ENCODE measurements around the gene MEIS1. TPM values are rescaled to one million over a fixed set of nuclear protein-coding genes. Genes with fewer than 3 reads are reported as not detected.

Gene MEIS1
- polyA plus RNA-seq, 2 donors: 16.8 to 30.4 TPM

DNA sequence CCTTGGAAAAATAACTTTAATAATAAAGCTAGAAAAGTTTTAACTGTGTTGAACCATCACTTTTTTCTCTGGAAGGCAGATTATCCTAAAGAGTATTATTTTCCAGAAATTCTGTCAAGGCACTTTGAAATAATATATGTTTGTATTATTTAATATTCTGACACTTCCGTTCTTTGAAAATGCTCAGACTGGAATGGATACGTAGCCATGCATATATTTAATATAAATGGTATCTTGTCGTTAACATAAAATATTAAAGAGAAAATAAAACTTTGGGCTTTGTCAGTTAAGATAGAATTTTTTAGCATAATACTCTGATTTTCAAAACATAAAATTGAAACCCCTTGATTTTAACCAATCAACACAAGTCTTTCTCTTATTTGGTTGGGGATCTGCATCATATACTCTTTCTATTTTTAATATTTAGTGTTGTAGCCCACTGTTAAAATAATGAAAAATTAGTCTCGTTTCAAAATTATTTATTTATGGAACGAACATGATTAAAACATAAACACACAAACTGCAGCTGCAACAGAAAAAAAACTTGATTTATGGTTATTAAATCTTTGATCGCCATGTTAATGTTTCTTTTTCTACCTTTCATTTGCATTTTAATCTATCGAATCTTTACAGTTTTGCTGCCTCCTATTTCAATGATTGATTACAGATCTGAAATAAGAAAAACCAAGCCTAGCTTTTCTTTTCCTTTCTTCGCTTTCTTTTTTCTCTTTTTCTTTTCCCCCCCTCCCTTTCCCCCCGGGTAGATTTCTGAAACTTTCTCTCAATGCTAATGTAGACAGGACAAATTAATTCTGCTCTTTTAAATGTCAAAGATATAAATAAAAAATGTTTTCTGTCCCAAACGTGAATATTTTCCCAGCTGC lies 145.5 kb downstream of the MEIS1 start:
- peak overlapping the region in 1 of 2 donors; percentile 44 for H3K4me3 ChIP-seq (ENCODE audit: low read depth in 1 of 2, low read length in 2 of 2)
- H3K27me3 ChIP-seq (ENCODE audit: control insufficient read depth in 1 of 2, insufficient read depth in 2 of 2, low read length in 2 of 2): peaks cover 0 to 4% of the 10 kb centered on the region in 2 donors
- peak overlapping the region in 1 of 2 donors; percentile 34 for H3K27ac ChIP-seq (ENCODE audit: low read depth in 2 of 2, low read length in 1 of 2)
- peaks cover 0 to 4% of the 10 kb centered on the region in 2 donors for H3K9me3 ChIP-seq (ENCODE audit: control insufficient read depth in 2 of 2, insufficient read depth in 1 of 2, low read depth in 1 of 2, low read length in 1 of 2)
- H3K4me1 ChIP-seq (ENCODE audit: control insufficient read depth in 2 of 2, insufficient read depth in 2 of 2, low read length in 1 of 2): peaks cover 0 to 4% of the 10 kb centered on the region in 2 donors
- no peaks in the 10 kb centered on the region for H3K36me3 ChIP-seq (ENCODE audit: control insufficient read depth in 2 of 2, insufficient read depth in 2 of 2, low read length in 1 of 2)
- 30 to 48% methylated on average over 10 of the region's 10 CpGs for WGBS, 2 donors

DNA sequence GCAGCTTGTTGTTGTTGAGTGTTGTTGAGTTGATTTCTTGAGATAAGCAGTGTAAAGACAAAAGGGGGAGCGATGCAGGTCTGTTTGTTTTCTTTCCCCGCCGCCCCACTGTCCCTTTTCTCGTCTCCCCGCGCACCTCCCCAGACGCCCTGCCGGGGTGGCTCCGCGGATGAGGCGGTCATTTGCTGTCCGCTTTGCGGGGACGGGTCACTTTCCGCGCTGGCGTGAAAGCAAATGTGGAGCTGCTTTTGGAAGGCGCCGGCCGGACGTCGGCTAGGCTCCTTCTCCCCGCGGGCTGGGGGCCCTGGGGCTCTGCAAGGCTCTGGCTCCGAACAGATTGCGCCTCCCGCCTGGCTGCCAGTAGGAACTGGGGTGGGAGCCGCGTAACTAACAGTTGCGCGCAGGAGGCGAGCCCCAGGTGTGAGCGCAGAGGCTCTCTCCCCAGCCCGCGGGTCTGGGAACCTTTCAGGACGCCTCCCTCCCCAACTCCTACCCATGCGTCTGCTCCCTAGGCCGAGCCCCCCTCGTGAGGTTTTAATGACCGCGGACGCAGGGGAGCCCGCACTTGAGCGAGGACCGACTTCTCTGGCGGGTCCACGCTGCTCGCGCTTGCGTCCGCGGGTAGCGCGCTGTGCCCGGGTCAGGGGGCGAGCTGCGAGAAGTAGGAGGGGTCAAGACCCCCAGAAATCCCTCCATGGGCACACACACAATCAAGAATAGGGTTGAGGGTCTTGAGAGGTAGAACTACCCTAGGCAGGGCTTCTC lies 146.6 kb downstream of the MEIS1 start:
- 5% methylated on average over 57 of the region's 57 CpGs for WGBS, 2 donors
- peaks cover 0 to 4% of the 10 kb centered on the region in 2 donors for H3K9me3 ChIP-seq (ENCODE audit: control insufficient read depth in 2 of 2, insufficient read depth in 1 of 2, low read depth in 1 of 2, low read length in 1 of 2)
- H3K4me1 ChIP-seq (ENCODE audit: control insufficient read depth in 2 of 2, insufficient read depth in 2 of 2, low read length in 1 of 2): peaks cover 0 to 4% of the 10 kb centered on the region in 2 donors
- H3K27me3 ChIP-seq (ENCODE audit: control insufficient read depth in 1 of 2, insufficient read depth in 2 of 2, low read length in 2 of 2): peaks cover 0 to 4% of the 10 kb centered on the region in 2 donors
- H3K27ac ChIP-seq (ENCODE audit: low read depth in 2 of 2, low read length in 1 of 2): peak overlapping the region; percentile 75 to 80
- no peaks in the 10 kb centered on the region for H3K36me3 ChIP-seq (ENCODE audit: control insufficient read depth in 2 of 2, insufficient read depth in 2 of 2, low read length in 1 of 2)
- peak overlapping the region; percentile 25 to 44 for H3K4me3 ChIP-seq (ENCODE audit: low read depth in 1 of 2, low read length in 2 of 2)

DNA sequence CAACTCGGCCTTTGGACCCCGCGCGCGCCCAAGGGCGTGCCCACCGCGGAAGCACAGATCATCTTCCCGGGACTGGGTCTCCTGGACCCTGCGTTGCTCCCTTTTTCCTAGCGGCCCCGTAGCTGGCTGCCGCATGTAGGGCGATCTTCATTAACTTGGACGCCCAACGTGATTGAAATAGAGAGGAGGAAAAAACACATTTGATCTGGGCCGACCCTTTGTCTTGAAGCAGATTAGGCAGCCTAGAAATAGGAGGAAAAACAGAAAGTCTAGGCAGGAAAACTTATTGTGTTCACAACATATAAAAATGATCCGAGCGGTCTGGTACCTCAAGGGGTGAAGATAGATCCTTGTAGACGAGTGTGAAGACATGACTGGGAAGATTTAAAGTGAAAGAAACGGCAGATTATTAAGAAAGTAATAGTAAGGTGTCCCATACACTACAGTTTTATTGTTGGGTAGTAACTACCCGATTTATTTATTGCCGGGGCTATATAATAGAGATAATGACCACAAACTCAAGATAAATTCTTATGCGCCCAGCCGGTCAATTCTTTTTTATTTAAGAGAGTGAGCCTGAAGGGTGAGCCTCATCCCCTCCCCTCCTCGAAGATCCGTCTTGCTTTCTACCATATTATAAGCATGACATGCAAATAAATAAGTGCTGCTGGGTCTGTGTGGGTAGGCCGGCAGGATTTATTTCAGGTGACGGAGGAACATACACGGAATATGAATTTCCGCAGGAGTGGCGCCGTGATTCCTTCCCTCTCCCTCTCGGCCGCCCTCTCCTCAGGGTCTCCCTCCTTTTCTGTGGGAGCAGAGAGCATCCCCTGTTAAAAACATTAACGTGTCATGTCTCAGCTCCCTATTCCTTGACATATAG lies 147.4 kb downstream of the MEIS1 start:
- WGBS, 2 donors: 26 to 42% methylated on average over 36 of the region's 36 CpGs
- peaks cover 0 to 4% of the 10 kb centered on the region in 2 donors for H3K27me3 ChIP-seq (ENCODE audit: control insufficient read depth in 1 of 2, insufficient read depth in 2 of 2, low read length in 2 of 2)
- peak overlapping the region; percentile 25 to 44 for H3K4me3 ChIP-seq (ENCODE audit: low read depth in 1 of 2, low read length in 2 of 2)

DNA sequence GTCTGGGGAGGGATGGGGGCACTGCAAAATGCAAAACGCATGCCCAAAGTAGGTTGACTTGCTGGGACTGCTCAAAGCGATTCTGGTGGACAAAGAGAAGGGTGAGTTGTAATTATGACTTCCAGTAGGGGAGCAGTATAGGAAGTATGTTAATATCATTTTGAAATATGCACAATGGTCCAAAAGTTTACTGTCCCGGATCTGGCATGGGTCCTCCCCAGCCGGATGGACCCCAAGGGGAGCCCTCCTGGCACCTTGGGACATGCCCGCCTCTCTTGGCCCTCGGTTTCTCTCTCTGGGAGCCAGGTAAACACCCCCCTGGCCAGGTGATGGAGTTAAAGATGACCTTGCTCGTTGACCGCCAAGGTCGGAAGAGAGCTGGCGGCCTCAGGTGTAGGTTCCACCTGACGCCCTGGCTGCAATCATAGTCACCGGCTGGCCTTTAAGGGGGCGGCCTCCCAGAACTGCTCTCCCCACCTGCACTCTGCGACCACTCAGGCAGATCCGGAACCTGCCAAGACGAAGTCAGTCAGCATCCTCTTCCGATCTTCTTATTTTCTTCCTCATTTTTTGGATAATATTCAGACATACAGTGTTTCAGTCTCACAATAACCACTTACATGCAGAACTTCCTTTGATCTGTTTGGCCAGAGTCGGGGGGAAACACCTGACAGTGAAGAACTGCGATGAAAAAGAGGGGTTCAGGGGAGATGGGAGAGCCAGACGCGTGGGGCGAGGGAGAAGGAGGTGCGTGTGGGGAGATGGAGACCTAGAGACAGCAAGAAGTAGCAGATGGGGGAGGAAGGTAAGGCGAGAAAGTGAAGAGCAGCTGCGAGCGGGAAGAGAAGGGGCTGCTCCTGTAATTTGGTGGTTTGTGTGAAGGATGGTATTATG lies 148.3 kb downstream of the MEIS1 start:
- H3K27ac ChIP-seq (ENCODE audit: low read depth in 2 of 2, low read length in 1 of 2): peak overlapping the region; percentile 60 to 90
- H3K27me3 ChIP-seq (ENCODE audit: control insufficient read depth in 1 of 2, insufficient read depth in 2 of 2, low read length in 2 of 2): no peaks in the 10 kb centered on the region

More for the DNA sequence above, 147.4 kb downstream of the MEIS1 start:
- Histone ChIP-seq H3K9me3 (ENCODE audit: control insufficient read depth in 2 of 2, insufficient read depth in 1 of 2, low read depth in 1 of 2, low read length in 1 of 2) (peaks cover 0 to 4% of the 10 kb centered on the region in 2 donors), H3K36me3 (ENCODE audit: control insufficient read depth in 2 of 2, insufficient read depth in 2 of 2, low read length in 1 of 2) (no peaks in the 10 kb centered on the region), H3K27ac (ENCODE audit: low read depth in 2 of 2, low read length in 1 of 2) (peak overlapping the region; percentile 80 to 90), H3K4me1 (ENCODE audit: control insufficient read depth in 2 of 2, insufficient read depth in 2 of 2, low read length in 1 of 2) (peaks cover 0 to 4% of the 10 kb centered on the region in 2 donors)

DNA sequence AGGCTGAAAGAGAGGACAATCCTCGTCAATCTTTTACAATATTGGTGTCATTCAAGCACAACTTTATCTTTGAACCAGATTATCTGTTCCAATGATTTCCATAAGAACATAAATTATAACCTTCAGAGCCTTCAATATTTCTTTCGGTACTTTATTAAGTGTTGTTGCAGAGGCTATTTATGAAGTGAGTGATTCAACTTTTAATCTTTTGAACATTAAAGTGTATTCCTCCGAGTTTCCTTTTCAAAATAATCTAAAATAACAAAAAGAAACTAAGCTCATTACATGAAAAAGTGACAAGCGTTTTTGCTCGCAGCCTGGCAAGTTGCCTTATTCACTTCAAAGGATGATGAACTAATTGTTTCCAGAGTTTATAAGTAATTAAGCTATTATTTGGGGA lies 149.0 kb downstream of the MEIS1 start:
- peak overlapping the region; percentile 60 to 90 for H3K27ac ChIP-seq (ENCODE audit: low read depth in 2 of 2, low read length in 1 of 2)

More for the DNA sequence above, 148.3 kb downstream of the MEIS1 start:
- H3K36me3 ChIP-seq (ENCODE audit: control insufficient read depth in 2 of 2, insufficient read depth in 2 of 2, low read length in 1 of 2): no peaks in the 10 kb centered on the region
- no peaks in the 10 kb centered on the region for H3K9me3 ChIP-seq (ENCODE audit: control insufficient read depth in 2 of 2, insufficient read depth in 1 of 2, low read depth in 1 of 2, low read length in 1 of 2)
- H3K4me3 ChIP-seq (ENCODE audit: low read depth in 1 of 2, low read length in 2 of 2): no peak overlapping the region
- no peaks in the 10 kb centered on the region for H3K4me1 ChIP-seq (ENCODE audit: control insufficient read depth in 2 of 2, insufficient read depth in 2 of 2, low read length in 1 of 2)
- WGBS, 2 donors: 29 to 53% methylated on average over 26 of the region's 26 CpGs

DNA sequence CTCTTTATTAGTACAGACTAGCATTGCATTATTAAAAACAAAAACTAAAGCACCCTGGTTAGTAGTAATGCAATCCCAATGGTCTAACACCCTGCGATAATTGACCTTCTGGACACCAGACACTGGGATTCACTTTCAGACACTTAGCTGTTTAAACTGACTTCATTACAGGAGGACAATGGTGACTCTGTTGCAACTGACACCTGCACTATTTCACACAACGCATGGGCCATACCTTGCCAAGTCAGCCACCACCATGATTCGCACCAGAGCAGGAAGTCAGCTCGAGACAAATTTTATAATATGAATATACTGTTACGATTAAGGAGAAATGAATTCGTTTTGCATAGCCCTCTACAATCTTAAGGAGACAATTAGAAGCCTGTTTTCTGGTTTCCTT lies 150.7 kb downstream of the MEIS1 start:
- WGBS, 2 donors: 61 to 72% methylated on average over 6 of the region's 6 CpGs
- H3K27ac ChIP-seq (ENCODE audit: low read depth in 2 of 2, low read length in 1 of 2): no peak overlapping the region
- H3K9me3 ChIP-seq (ENCODE audit: control insufficient read depth in 2 of 2, insufficient read depth in 1 of 2, low read depth in 1 of 2, low read length in 1 of 2): no peaks in the 10 kb centered on the region
- H3K4me3 ChIP-seq (ENCODE audit: low read depth in 1 of 2, low read length in 2 of 2): no peak overlapping the region
- H3K27me3 ChIP-seq (ENCODE audit: control insufficient read depth in 1 of 2, insufficient read depth in 2 of 2, low read length in 2 of 2): no peaks in the 10 kb centered on the region
- no peaks in the 10 kb centered on the region for H3K4me1 ChIP-seq (ENCODE audit: control insufficient read depth in 2 of 2, insufficient read depth in 2 of 2, low read length in 1 of 2)
- H3K36me3 ChIP-seq (ENCODE audit: control insufficient read depth in 2 of 2, insufficient read depth in 2 of 2, low read length in 1 of 2): no peaks in the 10 kb centered on the region

More for the DNA sequence above, 149.0 kb downstream of the MEIS1 start:
- Histone ChIP-seq H3K9me3 (ENCODE audit: control insufficient read depth in 2 of 2, insufficient read depth in 1 of 2, low read depth in 1 of 2, low read length in 1 of 2) (no peaks in the 10 kb centered on the region), H3K4me1 (ENCODE audit: control insufficient read depth in 2 of 2, insufficient read depth in 2 of 2, low read length in 1 of 2) (no peaks in the 10 kb centered on the region), H3K27me3 (ENCODE audit: control insufficient read depth in 1 of 2, insufficient read depth in 2 of 2, low read length in 2 of 2) (no peaks in the 10 kb centered on the region), H3K36me3 (ENCODE audit: control insufficient read depth in 2 of 2, insufficient read depth in 2 of 2, low read length in 1 of 2) (no peaks in the 10 kb centered on the region), H3K4me3 (ENCODE audit: low read depth in 1 of 2, low read length in 2 of 2) (no peak overlapping the region)
- 12 to 15% methylated on average over 5 of the region's 5 CpGs for WGBS, 2 donors

DNA sequence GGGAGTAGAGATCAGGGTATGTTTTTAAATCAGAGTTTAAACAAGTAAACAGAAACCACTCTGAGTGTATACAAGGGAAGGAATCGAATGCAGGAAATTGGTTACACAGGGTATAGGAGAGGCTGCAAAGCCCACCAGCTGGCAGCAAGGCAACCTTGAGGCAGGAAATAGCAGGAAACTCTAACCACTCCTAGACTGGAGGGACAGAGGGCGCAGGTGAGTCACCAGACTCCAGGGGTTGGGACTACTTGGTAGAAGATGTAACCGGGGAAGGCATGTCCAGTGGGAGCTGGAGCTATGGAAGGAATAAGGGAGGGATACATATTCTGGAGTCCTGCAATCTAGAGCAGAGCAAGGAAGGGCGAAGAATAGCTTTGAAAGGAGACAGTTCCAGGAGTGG lies 152.3 kb downstream of the MEIS1 start:
- Histone ChIP-seq H3K27me3 (ENCODE audit: control insufficient read depth in 1 of 2, insufficient read depth in 2 of 2, low read length in 2 of 2) (no peaks in the 10 kb centered on the region), H3K4me3 (ENCODE audit: low read depth in 1 of 2, low read length in 2 of 2) (no peak overlapping the region), H3K4me1 (ENCODE audit: control insufficient read depth in 2 of 2, insufficient read depth in 2 of 2, low read length in 1 of 2) (no peaks in the 10 kb centered on the region), H3K27ac (ENCODE audit: low read depth in 2 of 2, low read length in 1 of 2) (no peak overlapping the region), H3K36me3 (ENCODE audit: control insufficient read depth in 2 of 2, insufficient read depth in 2 of 2, low read length in 1 of 2) (no peaks in the 10 kb centered on the region), H3K9me3 (ENCODE audit: control insufficient read depth in 2 of 2, insufficient read depth in 1 of 2, low read depth in 1 of 2, low read length in 1 of 2) (no peaks in the 10 kb centered on the region)
- WGBS, 2 donors: 64 to 68% methylated on average over 4 of the region's 4 CpGs

DNA sequence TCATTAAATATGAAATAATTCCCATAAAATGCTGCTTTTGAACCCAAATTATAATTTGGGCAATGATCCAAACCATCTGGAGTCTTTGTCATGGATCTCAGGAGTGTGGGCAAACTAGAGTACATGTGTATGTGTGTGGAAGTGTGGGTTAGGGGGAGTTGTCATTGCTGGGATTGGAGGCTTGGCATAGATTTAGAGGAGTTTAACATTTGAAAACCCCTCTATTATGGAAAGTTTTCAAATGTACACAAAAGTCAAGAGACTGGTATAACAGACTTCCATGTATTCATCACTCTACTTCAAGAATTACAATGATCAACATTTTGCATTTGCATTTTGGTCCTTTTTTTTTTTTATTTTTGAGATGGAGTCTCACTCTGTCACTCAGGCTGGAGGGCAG lies 159.1 kb downstream of the MEIS1 start:
- Histone ChIP-seq H3K4me3 (ENCODE audit: low read depth in 1 of 2, low read length in 2 of 2) (no peak overlapping the region), H3K27me3 (ENCODE audit: control insufficient read depth in 1 of 2, insufficient read depth in 2 of 2, low read length in 2 of 2) (no peaks in the 10 kb centered on the region), H3K4me1 (ENCODE audit: control insufficient read depth in 2 of 2, insufficient read depth in 2 of 2, low read length in 1 of 2) (no peaks in the 10 kb centered on the region), H3K27ac (ENCODE audit: low read depth in 2 of 2, low read length in 1 of 2) (no peak overlapping the region), H3K9me3 (ENCODE audit: control insufficient read depth in 2 of 2, insufficient read depth in 1 of 2, low read depth in 1 of 2, low read length in 1 of 2) (no peaks in the 10 kb centered on the region), H3K36me3 (ENCODE audit: control insufficient read depth in 2 of 2, insufficient read depth in 2 of 2, low read length in 1 of 2) (no peaks in the 10 kb centered on the region)
